IMR-90 (cell line): ENCODE measurements around the gene QSOX2. TPM values are rescaled to one million over a fixed set of nuclear protein-coding genes. Genes with fewer than 3 reads are reported as not detected.

ENCODE experiments used
- ATAC-seq: fragments of 200-7000 bp; cut with Tn5 transposase; 2 replicates; pipeline ENCODE4 v1.9.1; 2020; ENCODE audit warnings: low read depth, mild to moderate bottlenecking, moderate library complexity
- BruUV-seq: library from RNA; stranded (reverse); fragments of 400-500 nt; replicated peaks from 2 replicates; lab custom pipeline; 2021; lab: Mats Ljungman, UMichigan
- CTCF ChIA-PET: fragments of 300-600 bp; formaldehyde crosslinking; extraction: SDS; loops from one replicate; lab custom pipeline; 2021; ENCODE audit warnings: antibody characterized with exemption; lab: Yijun Ruan, JAX
- POLR2A ChIA-PET: fragments of 300-600 bp; sonication (Branson Sonifier 250); formaldehyde crosslinking; loops from one replicate; lab custom pipeline; 2022; ENCODE audit warnings: antibody characterized with exemption; ENCODE audit not compliant: unreplicated experiment; lab: Charles Lee
- DNase-seq: peaks from one replicate; pipeline ENCODE4 v3.0.0; 2013
- H2AFZ ChIP-seq: replicated peaks from 2 replicates; pipeline ENCODE3; 2013; ENCODE audit warnings: low read length, mild to moderate bottlenecking; ENCODE audit not compliant: poor library complexity
- H2AK5ac ChIP-seq: 2 replicates; pipeline ENCODE4 v1.6.1; 2013; ENCODE audit warnings: low read depth, low read length, inconsistent platforms
- H2AK9ac ChIP-seq: replicated peaks from 2 replicates; pipeline ENCODE3; 2013; ENCODE audit warnings: mild to moderate bottlenecking, low read depth, low read length, moderate library complexity; ENCODE audit not compliant: poor library complexity
- H2BK120ac ChIP-seq: 2 replicates; pipeline ENCODE4 v1.6.1; 2013; ENCODE audit warnings: low read depth, low read length, inconsistent platforms
- H2BK15ac ChIP-seq: 3 replicates; pipeline ENCODE4 v1.6.1; 2013; ENCODE audit warnings: low read depth, low read length, inconsistent platforms
- H2BK20ac ChIP-seq: 2 replicates; pipeline ENCODE4 v1.6.1; 2013; ENCODE audit warnings: low read depth, mild to moderate bottlenecking, inconsistent platforms, low read length, moderate library complexity
- H2BK5ac ChIP-seq: 2 replicates; pipeline ENCODE4 v1.6.1; 2013; ENCODE audit warnings: mild to moderate bottlenecking, low read depth, low read length, inconsistent platforms; ENCODE audit not compliant: poor library complexity, severe bottlenecking
- H3K14ac ChIP-seq: replicated peaks from 2 replicates; pipeline ENCODE4 v1.6.1; 2013; ENCODE audit warnings: low read depth, low read length, inconsistent platforms
- H3K18ac ChIP-seq: 2 replicates; pipeline ENCODE4 v1.6.1; 2013; ENCODE audit warnings: low read depth, low read length, control low read depth
- H3K23ac ChIP-seq: 2 replicates; pipeline ENCODE4 v1.6.1; 2013; ENCODE audit warnings: low read depth, low read length, inconsistent platforms
- H3K27ac ChIP-seq: 2 replicates; pipeline ENCODE4 v1.5.1; 2013; ENCODE audit warnings: mild to moderate bottlenecking, control low read depth, low read length; ENCODE audit not compliant: insufficient read depth
- H3K27me3 ChIP-seq: 2 replicates; pipeline ENCODE4 v1.6.1; 2013; ENCODE audit warnings: low read length; ENCODE audit not compliant: control insufficient read depth, insufficient read depth
- H3K36me3 ChIP-seq: 2 replicates; pipeline ENCODE4 v1.6.1; 2013; ENCODE audit warnings: low read length, mixed read lengths; ENCODE audit not compliant: control insufficient read depth, insufficient read depth
- H3K4ac ChIP-seq: 2 replicates; pipeline ENCODE4 v1.6.1; 2013; ENCODE audit warnings: low read depth, low read length, inconsistent platforms
- H3K4me1 ChIP-seq: 2 replicates; pipeline ENCODE4 v1.6.1; 2013; ENCODE audit warnings: low read length, mixed read lengths; ENCODE audit not compliant: control insufficient read depth, insufficient read depth
- H3K4me2 ChIP-seq: 2 replicates; pipeline ENCODE4 v1.6.1; 2013; ENCODE audit warnings: low read depth, mild to moderate bottlenecking, control low read depth, low read length, moderate library complexity
- H3K4me3 ChIP-seq: 2 replicates; pipeline ENCODE4 v1.5.1; 2013; ENCODE audit warnings: low read depth, mild to moderate bottlenecking, control low read depth, low read length, moderate library complexity; ENCODE audit not compliant: insufficient read depth
- H3K56ac ChIP-seq: 2 replicates; pipeline ENCODE4 v1.6.1; 2013; ENCODE audit warnings: low read length, inconsistent platforms; ENCODE audit not compliant: insufficient read depth; ENCODE audit errors: extremely low read depth
- H3K79me1 ChIP-seq, 2 experiments: 2 replicates each; pipeline ENCODE4 v1.6.1; 2013; ENCODE audit warnings: low read length in 2 of 2, inconsistent platforms in 1 of 2, low read depth in 1 of 2
- H3K9ac ChIP-seq: 2 replicates; pipeline ENCODE4 v1.6.1; 2013; ENCODE audit warnings: low read depth, low read length, control low read depth
- H3K9me1 ChIP-seq: 2 replicates; pipeline ENCODE4 v1.6.1; 2013; ENCODE audit warnings: low read length, inconsistent platforms; ENCODE audit not compliant: insufficient read depth
- H3K9me3 ChIP-seq: 2 replicates; pipeline ENCODE4 v1.6.1; 2013; ENCODE audit warnings: low read length; ENCODE audit not compliant: control insufficient read depth, insufficient read depth
- H4K20me1 ChIP-seq: 2 replicates; pipeline ENCODE4 v1.6.1; 2013; ENCODE audit warnings: low read length, inconsistent platforms; ENCODE audit not compliant: insufficient read depth
- H4K5ac ChIP-seq: 2 replicates; pipeline ENCODE4 v1.6.1; 2013; ENCODE audit warnings: mild to moderate bottlenecking, low read depth, low read length, control low read depth
- H4K8ac ChIP-seq, 2 experiments: 2 replicates each; pipeline ENCODE4 v1.6.1; 2013; ENCODE audit warnings: low read depth in 2 of 2, low read length in 2 of 2, control low read depth in 1 of 2, inconsistent platforms in 1 of 2
- H4K91ac ChIP-seq: 2 replicates; pipeline ENCODE4 v1.6.1; 2013; ENCODE audit warnings: low read depth, low read length, inconsistent platforms; ENCODE audit not compliant: insufficient read depth
- BHLHE40 ChIP-seq: fragments of 150-350 bp; IDR thresholded peaks from 2 replicates; pipeline ENCODE4 v1.6.1; 2016; ENCODE audit warnings: mild to moderate bottlenecking, low read depth, low read length
- CHD1 ChIP-seq: IDR thresholded peaks from 2 replicates; pipeline ENCODE4 v1.6.1; 2012; ENCODE audit warnings: low read depth, low read length, improper control_type of control experiment
- FOS ChIP-seq: fragments of 150-350 bp; IDR thresholded peaks from 2 replicates; pipeline ENCODE4 v1.6.1; 2016; ENCODE audit warnings: low read depth, low read length
- RAD21 ChIP-seq: IDR thresholded peaks from 2 replicates; pipeline ENCODE4 v1.6.1; 2012; ENCODE audit warnings: low read length, improper control_type of control experiment
- RCOR1 ChIP-seq: IDR thresholded peaks from 2 replicates; pipeline ENCODE4 v1.6.1; 2012; ENCODE audit warnings: mild to moderate bottlenecking, low read length, improper control_type of control experiment; ENCODE audit not compliant: insufficient replicate concordance
- RFX5 ChIP-seq: IDR thresholded peaks from 2 replicates; pipeline ENCODE4 v1.8.0; 2012; ENCODE audit warnings: low read depth, mild to moderate bottlenecking, low read length, moderate library complexity
- WGBS, 2 experiments: methylation state at CpG; one replicate each; pipeline versions ENCODE4 v1.1.5 to v1.1.7; 2013; ENCODE audit warnings: missing lambda C conversion rate in 2 of 2; ENCODE audit not compliant: insufficient read length in 1 of 2; ENCODE audit errors: extremely low coverage in 2 of 2; 5-methylcytosine and 5-hydroxymethylcytosine counted together
- dilution Hi-C: fragments of 300-500 bp; cut with HindIII; formaldehyde crosslinking; loops from one replicate; pipeline ENCODE4 v1.14.3; 2018; ENCODE audit warnings: low sequenced_read_pairs; ENCODE audit not compliant: unreplicated experiment
- in situ Hi-C: fragments of 300-500 bp; cut with MboI; formaldehyde crosslinking; loops from 3 replicates; pipeline ENCODE4 v1.14.3; 2019; ENCODE audit warnings: low sequenced_read_pairs, inconsistent platforms, mixed read lengths
- intact Hi-C: fragments of 100-400 bp; cut with micrococcal nuclease; formaldehyde crosslinking; loops from 2 replicates; pipeline ENCODE4 v1.10.0; 2022
- polyA plus RNA-seq, 3 experiments: library from polyadenylated mRNA; depleted of rRNA; stranded (reverse); fragments of >200 nt; gene quantifications; 2 replicates each; pipeline ENCODE4 v1.2.3, GENCODE V29; 2012; ENCODE audit warnings: low replicate concordance in 1 of 3
- total RNA-seq: library from RNA; depleted of rRNA; stranded (reverse); fragments of >200 nt; gene quantifications from 2 replicates; pipeline ENCODE4 v1.2.3, GENCODE V29; 2012
- TF ChIP-seq, protein P1 (sequence below): fragments of 150-350 bp; IDR thresholded peaks from 2 replicates; pipeline ENCODE4 v1.6.1; 2016; ENCODE audit warnings: low read depth, mild to moderate bottlenecking, low read length, moderate library complexity, borderline replicate concordance
- TF ChIP-seq, protein P2 (sequence below): fragments of 150-350 bp; IDR thresholded peaks from 2 replicates; pipeline ENCODE4 v1.6.1; 2017; ENCODE audit warnings: mild to moderate bottlenecking, antibody characterized with exemption, low read length, low read depth

The QSOX2 gene
- total and polyA plus RNA-seq, 2 of the 4 experiments (the other 2 are of a cell fraction): 5.9 to 12.9 TPM

DNA sequence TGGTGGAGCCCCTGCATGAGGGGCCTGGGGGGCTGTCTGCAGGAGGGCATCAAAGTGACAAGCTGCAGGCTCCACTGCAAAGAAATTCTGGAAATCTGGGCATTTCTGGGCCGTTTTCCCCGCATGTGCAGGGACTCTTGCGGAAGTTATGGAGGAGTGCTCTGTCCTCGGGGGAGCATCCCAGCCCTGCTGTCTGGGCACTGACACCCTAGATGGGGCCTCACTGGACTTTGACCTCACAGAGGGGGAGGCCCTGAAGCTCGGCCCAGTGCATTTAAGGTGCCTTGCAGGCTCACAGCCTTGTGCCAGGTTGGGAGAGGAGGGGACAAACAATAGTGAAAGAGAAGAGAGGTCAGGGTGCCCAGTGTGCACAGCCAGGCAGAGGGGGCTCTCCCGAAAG is 76.1 kb downstream of the QSOX2 start:
- Histone ChIP-seq H3K56ac (no peak overlapping the region), H3K4ac (no peak overlapping the region), H2BK15ac (no peak overlapping the region), H3K4me2 (no peak overlapping the region), H2BK120ac (no peak overlapping the region), H2BK5ac (no peak overlapping the region), H2BK20ac (no peak overlapping the region), H3K27me3 (peaks cover 49% of the 10 kb centered on the region), H3K9me3 (no peaks in the 10 kb centered on the region), H3K9ac (no peak overlapping the region), H3K9me1 (no peaks in the 10 kb centered on the region), H3K27ac (no peak overlapping the region), H2AFZ (no peak overlapping the region), H3K18ac (no peak overlapping the region), H3K4me3 (no peak overlapping the region), H4K20me1 (no peaks in the 10 kb centered on the region), H3K79me1 (no peaks in the 10 kb centered on the region), H2AK5ac (no peak overlapping the region), H3K14ac (no peak overlapping the region), H3K36me3 (no peaks in the 10 kb centered on the region), H2AK9ac (peak overlapping the region; percentile 55), H4K91ac (no peak overlapping the region), H3K4me1 (no peaks in the 10 kb centered on the region), H4K8ac (no peak overlapping the region), H4K5ac (no peak overlapping the region), H3K23ac (no peak overlapping the region)
- ATAC-seq: no peak
- POLR2A ChIA-PET: no interaction called here
- no TSS peak for BruUV-seq
- WGBS, 2 experiments: 20% methylated on average over 1 of the region's 6 CpGs; no CpG with 5 or more reads in 1 of the 2 experiments
- TF ChIP-seq BHLHE40: no peak
- TF ChIP-seq RAD21: no peak
- TF ChIP-seq CHD1: no peak
- TF ChIP-seq RFX5: no peak
- TF ChIP-seq, protein P1, sequence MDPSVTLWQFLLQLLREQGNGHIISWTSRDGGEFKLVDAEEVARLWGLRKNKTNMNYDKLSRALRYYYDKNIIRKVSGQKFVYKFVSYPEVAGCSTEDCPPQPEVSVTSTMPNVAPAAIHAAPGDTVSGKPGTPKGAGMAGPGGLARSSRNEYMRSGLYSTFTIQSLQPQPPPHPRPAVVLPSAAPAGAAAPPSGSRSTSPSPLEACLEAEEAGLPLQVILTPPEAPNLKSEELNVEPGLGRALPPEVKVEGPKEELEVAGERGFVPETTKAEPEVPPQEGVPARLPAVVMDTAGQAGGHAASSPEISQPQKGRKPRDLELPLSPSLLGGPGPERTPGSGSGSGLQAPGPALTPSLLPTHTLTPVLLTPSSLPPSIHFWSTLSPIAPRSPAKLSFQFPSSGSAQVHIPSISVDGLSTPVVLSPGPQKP: no peak
- TF ChIP-seq, protein P2, sequence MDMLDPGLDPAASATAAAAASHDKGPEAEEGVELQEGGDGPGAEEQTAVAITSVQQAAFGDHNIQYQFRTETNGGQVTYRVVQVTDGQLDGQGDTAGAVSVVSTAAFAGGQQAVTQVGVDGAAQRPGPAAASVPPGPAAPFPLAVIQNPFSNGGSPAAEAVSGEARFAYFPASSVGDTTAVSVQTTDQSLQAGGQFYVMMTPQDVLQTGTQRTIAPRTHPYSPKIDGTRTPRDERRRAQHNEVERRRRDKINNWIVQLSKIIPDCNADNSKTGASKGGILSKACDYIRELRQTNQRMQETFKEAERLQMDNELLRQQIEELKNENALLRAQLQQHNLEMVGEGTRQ: no peak
- no peak for TF ChIP-seq RCOR1
- TF ChIP-seq FOS: no peak
- no peak for DNase-seq
- dilution Hi-C loops: no loop called here
- intact Hi-C loops: no loop called here
- CTCF ChIA-PET: no interaction called here
- in situ Hi-C loops: loop anchor here (10.0 kb wide), 1 partner anchor 105 kb away; no protein-coding TSS in a partner anchor
